DOHH2 (cell line): ENCODE measurements around the gene DLG1.

ENCODE experiments used
- H3F3A ChIP-seq: fragments of 200-600 bp; sonication (generic), shearing (Covaris generic); 2 replicates; pipeline ENCODE4 v1.6.0; 2016; ENCODE audit warnings: antibody characterized with exemption, mild to moderate bottlenecking; ENCODE audit not compliant: control insufficient read depth, insufficient read depth
- H3K27ac ChIP-seq: fragments of 200-600 bp; sonication (generic); 2 replicates; pipeline ENCODE4 v1.5.1; 2014; ENCODE audit warnings: low read depth, mild to moderate bottlenecking, low read length, moderate library complexity
- H3K27me3 ChIP-seq: fragments of 200-600 bp; sonication (generic); 2 replicates; pipeline ENCODE4 v1.6.1; 2014; ENCODE audit warnings: mild to moderate bottlenecking, low read length, mixed read lengths; ENCODE audit not compliant: control insufficient read depth
- H3K36me3 ChIP-seq: fragments of 200-600 bp; sonication (generic); 2 replicates; pipeline ENCODE4 v1.6.1; 2014; ENCODE audit warnings: mild to moderate bottlenecking, low read length, moderate library complexity, mixed read lengths; ENCODE audit not compliant: control insufficient read depth
- H3K4me1 ChIP-seq: fragments of 200-600 bp; sonication (generic); 2 replicates; pipeline ENCODE4 v1.6.1; 2014; ENCODE audit warnings: mild to moderate bottlenecking, low read length, mixed read lengths; ENCODE audit not compliant: control insufficient read depth
- H3K4me2 ChIP-seq: fragments of 200-600 bp; sonication (generic); 2 replicates; pipeline ENCODE4 v1.6.0; 2014; ENCODE audit warnings: mild to moderate bottlenecking, low read length, moderate library complexity
- H3K4me3 ChIP-seq: fragments of 200-600 bp; sonication (generic); 2 replicates; pipeline ENCODE4 v1.5.1; 2014; ENCODE audit warnings: mild to moderate bottlenecking, low read length, mixed read lengths
- H3K79me2 ChIP-seq: fragments of 200-600 bp; sonication (generic); 2 replicates; pipeline ENCODE4 v1.6.1; 2014; ENCODE audit warnings: mild to moderate bottlenecking, low read length, mixed read lengths; ENCODE audit not compliant: control insufficient read depth
- H3K9me2 ChIP-seq: fragments of 200-600 bp; sonication (generic); replicated peaks from 2 replicates; pipeline ENCODE4 v1.6.1; 2014; ENCODE audit warnings: mild to moderate bottlenecking, low read length, mixed read lengths; ENCODE audit not compliant: control insufficient read depth
- H3K9me3 ChIP-seq: fragments of 200-600 bp; sonication (generic); 2 replicates; pipeline ENCODE4 v1.6.1; 2014; ENCODE audit warnings: antibody characterized with exemption, low read length, mixed read lengths; ENCODE audit not compliant: control insufficient read depth, insufficient read depth
- H4K20me1 ChIP-seq: fragments of 200-600 bp; sonication (generic); 2 replicates; pipeline ENCODE4 v1.6.0; 2014; ENCODE audit warnings: low read depth, mild to moderate bottlenecking, antibody characterized with exemption, low read length, moderate library complexity; ENCODE audit not compliant: control insufficient read depth, insufficient read depth
- CTCF ChIP-seq: fragments of 200-600 bp; sonication (generic); IDR thresholded peaks from one replicate; pipeline ENCODE4 v1.5.1; 2014; ENCODE audit warnings: antibody characterized with exemption, mild to moderate bottlenecking, low read depth, low read length; ENCODE audit not compliant: poor library complexity, severe bottlenecking
- EZH2phosphoT487 ChIP-seq: fragments of 200-600 bp; sonication (generic); IDR thresholded peaks from 2 replicates; pipeline ENCODE4 v1.6.1; 2017; ENCODE audit warnings: borderline replicate concordance, mild to moderate bottlenecking, antibody characterized with exemption, low read length, moderate library complexity, mixed read lengths

The DLG1 gene

GRCh38 chr3:197236362-197236761 is 62.0 kb downstream of the DLG1 start:
- Histone ChIP-seq H3K4me2 (no peak overlapping the region), H3K4me1 (peaks cover 8% of the 10 kb centered on the region; the same call in 1 of the 2 replicates), H3K4me3 (no peak overlapping the region), H3K9me3 (no peaks in the 10 kb centered on the region), H3K27ac (no peak overlapping the region), H3K27me3 (no peaks in the 10 kb centered on the region), H3F3A (no peaks in the 10 kb centered on the region), H3K9me2 (no peaks in the 10 kb centered on the region), H4K20me1 (no peaks in the 10 kb centered on the region), H3K79me2 (peaks cover 96% of the 10 kb centered on the region), H3K36me3 (peaks cover 14% of the 10 kb centered on the region)
- TF ChIP-seq EZH2phosphoT487, result no peak
- TF ChIP-seq CTCF, result no peak

- Histone ChIP-seq H3K36me3 (peaks cover 14% of the 10 kb centered on the region), H3K9me2 (no peaks in the 10 kb centered on the region), H3K4me1 (peaks cover 8% of the 10 kb centered on the region; the same call in 1 of the 2 replicates), H3K9me3 (no peaks in the 10 kb centered on the region), H4K20me1 (no peaks in the 10 kb centered on the region), H3K4me2 (no peak overlapping the region), H3K27ac (no peak overlapping the region), H3K27me3 (no peaks in the 10 kb centered on the region), H3K4me3 (no peak overlapping the region), H3F3A (no peaks in the 10 kb centered on the region), H3K79me2 (peaks cover 95% of the 10 kb centered on the region)
- TF ChIP-seq CTCF, result no peak
- TF ChIP-seq EZH2phosphoT487, result no peak
Observed at GRCh38 chr3:197234947-197235914, 63.2 kb downstream of the DLG1 start.

GRCh38 chr3:197231321-197231720 is 67.1 kb downstream of the DLG1 start:
- TF ChIP-seq EZH2phosphoT487, result no peak
- TF ChIP-seq CTCF, result no peak
- no peaks in the 10 kb centered on the region for H3K27me3 ChIP-seq
- H3K4me3 ChIP-seq, result no peak overlapping the region
- H3K79me2 ChIP-seq, result peaks cover 75% of the 10 kb centered on the region
- no peak overlapping the region for H3K4me2 ChIP-seq
- H4K20me1 ChIP-seq, result peaks cover 6% of the 10 kb centered on the region; the same call in 1 of the 2 replicates
- no peak overlapping the region for H3K27ac ChIP-seq
- peaks cover 9% of the 10 kb centered on the region for H3K36me3 ChIP-seq
- no peaks in the 10 kb centered on the region for H3K9me3 ChIP-seq
- H3K9me2 ChIP-seq, result no peaks in the 10 kb centered on the region
- peaks cover 9% of the 10 kb centered on the region; the same call in 1 of the 2 replicates for H3K4me1 ChIP-seq
- no peaks in the 10 kb centered on the region; the same call in 1 of the 2 replicates for H3F3A ChIP-seq
